ENCODE measurements around the gene ASIC2.

ASIC2 gene

DNA sequence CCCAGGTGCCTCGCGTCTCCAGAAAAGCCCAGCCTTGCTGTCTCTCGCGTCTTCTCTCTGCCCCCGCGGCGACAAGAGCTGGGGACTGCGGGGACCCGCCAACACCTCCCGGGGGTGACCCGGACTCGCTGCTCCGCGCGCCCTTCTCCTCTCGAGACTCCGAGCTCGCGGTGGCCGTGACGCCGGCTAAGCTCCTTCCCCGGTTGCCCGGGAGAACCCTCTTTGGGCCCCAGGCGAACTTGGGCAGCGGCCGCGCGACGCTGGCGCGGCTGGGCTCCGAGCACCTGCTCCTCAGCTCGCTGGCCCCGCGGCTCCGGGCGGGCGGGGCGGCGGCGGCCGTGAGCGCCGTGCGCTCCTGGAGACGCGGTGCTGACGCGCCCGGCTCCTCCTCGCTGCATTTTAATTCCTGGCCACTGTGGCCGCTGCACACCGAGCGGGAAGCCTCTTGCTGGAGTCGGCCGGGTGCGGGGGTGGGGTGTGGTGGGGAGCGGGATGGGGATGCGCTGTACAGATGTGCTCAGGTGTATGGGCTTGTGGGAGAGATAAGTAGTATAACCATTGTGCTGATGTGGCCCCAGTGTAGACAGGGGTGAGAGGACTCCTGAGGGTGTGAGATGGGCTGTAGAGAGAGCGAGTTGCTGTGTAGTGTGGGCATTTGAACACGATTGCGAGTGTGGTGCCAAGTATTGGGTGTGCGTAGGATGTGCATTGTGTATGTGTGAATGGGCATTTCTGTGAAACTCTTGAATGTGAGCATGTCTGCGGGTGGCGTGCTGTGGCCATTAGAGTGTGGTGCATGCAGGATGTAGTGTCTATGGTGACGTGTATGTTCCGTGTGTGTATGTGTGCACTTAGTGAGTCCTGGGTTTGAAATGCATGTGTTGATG, at the start of gene ASIC2:
Gene ASIC2 (minus strand): TSS at position 315 of the 887 bp plus-strand sequence.
- no peak for TF ChIP-seq GATA2 (IDR thresholded peaks at IDR 0.05; ENCODE audit: low read depth, low read length)
- TF ChIP-seq GATA3 (IDR thresholded peaks at IDR 0.05; ENCODE audit: low read depth, low read length), result no peak

GRCh38 chr17:33342025-33342424, 48.9 kb upstream of the ASIC2 start:
- TF ChIP-seq GATA2 (IDR thresholded peaks at IDR 0.05; ENCODE audit: low read depth, low read length), result no peak
- TF ChIP-seq GATA3 (IDR thresholded peaks at IDR 0.05; ENCODE audit: low read depth, low read length), result no peak

DNA sequence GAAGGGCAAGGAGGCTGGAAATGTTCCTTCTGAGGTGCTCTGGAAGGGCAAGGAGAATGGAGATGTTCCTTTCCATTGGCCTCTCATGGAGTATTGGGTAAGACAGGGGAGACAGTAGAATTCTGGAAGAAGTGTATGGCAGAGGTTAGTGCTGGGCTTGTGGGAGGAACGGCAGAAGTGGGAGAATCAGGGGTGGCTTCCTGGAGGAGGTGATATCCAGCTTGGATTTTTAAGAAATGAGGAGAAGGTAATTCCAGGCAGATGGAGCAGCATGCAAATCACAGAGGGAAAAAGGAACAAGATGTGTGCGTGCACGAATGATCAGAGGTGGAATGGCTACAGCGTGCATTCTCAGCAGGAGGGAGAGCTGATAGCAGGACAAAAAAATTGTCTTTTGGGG, 45.1 kb upstream of the ASIC2 start:
- TF ChIP-seq GATA2 (IDR thresholded peaks at IDR 0.05; ENCODE audit: low read depth, low read length) (no peak), GATA3 (IDR thresholded peaks at IDR 0.05; ENCODE audit: low read depth, low read length) (no peak)

DNA sequence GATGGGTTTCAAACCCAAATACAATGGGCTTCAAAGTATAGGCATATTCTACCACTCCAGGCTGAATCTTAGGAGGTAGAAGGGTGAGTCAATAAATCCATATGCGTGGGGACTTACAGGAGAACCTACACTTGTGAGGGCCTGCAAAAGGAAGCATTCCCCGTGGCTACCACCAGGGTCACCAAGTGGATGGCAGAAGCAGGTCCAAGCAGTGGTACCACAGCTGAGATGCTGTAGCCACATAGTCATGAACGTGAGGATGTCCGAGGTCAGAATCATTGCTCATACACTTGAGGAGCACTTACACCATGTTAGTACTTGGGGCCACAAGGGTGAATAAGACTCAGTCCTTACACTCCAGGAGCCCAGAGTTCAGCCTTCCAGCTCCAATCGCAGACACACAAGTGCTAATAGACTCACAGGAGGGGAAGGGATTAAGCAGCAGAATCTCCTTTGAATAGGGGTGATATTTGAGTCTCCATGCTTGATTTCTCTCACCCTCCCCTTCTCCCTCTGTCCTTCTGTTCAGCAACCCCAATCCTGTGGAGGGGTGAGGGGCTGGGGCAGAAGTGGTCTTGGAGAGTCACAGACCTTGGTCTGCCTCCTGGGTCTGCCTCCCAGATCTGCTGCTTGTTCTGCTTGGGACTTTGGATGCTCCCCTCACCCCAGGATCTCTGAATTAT, 42.5 kb upstream of the ASIC2 start:
- TF ChIP-seq GATA2 (IDR thresholded peaks at IDR 0.05; ENCODE audit: low read depth, low read length) (no peak), GATA3 (IDR thresholded peaks at IDR 0.05; ENCODE audit: low read depth, low read length) (no peak)

- TF ChIP-seq GATA3 (IDR thresholded peaks at IDR 0.05; ENCODE audit: low read depth, low read length), result no peak
- TF ChIP-seq GATA2 (IDR thresholded peaks at IDR 0.05; ENCODE audit: low read depth, low read length), result no peak
These were observed 41.6 kb upstream of the ASIC2 start for GRCh38 chr17:33334703-33335102.

DNA sequence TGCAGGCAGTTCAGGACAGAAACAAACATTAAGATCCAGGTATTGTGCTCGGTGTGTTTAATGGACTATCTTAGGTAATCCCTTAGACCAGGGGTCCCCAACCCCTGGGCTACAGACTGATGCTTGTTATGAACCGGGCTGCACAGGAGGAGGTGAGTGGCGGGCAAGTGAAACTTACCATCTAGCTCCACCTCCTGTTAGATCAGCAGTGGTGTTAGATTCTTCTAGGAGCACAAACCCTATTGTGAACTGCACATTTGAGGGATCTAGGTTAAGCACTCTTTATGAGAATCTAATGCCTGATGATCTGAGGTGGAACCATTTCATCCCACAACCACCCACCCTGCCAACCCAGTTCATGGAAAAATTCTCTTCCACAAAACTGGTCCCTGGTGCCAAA, 37.8 kb upstream of the ASIC2 start:
- TF ChIP-seq GATA3 (IDR thresholded peaks at IDR 0.05; ENCODE audit: low read depth, low read length) (no peak), GATA2 (IDR thresholded peaks at IDR 0.05; ENCODE audit: low read depth, low read length) (no peak)

DNA sequence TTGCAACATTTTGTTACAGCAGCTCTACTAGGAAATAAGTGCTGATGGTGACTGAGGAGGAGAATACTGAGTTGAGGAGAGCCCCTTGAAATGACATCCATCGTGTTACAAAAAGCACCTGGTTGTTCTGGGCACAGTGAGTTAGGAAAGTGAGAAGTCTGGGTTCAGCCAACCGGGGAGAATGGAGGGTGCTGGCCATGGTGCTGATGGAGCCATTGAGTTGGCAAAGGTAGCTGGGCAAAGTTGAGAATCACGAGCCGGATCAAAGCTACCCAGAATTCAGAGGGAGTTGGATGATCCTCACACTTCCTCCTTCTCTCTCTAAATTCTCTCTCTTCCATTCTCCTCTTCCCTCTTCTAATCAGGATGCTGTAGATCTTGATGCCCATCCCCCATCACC, 35.0 kb upstream of the ASIC2 start:
- TF ChIP-seq GATA3 (IDR thresholded peaks at IDR 0.05; ENCODE audit: low read depth, low read length) (no peak), GATA2 (IDR thresholded peaks at IDR 0.05; ENCODE audit: low read depth, low read length) (no peak)

DNA sequence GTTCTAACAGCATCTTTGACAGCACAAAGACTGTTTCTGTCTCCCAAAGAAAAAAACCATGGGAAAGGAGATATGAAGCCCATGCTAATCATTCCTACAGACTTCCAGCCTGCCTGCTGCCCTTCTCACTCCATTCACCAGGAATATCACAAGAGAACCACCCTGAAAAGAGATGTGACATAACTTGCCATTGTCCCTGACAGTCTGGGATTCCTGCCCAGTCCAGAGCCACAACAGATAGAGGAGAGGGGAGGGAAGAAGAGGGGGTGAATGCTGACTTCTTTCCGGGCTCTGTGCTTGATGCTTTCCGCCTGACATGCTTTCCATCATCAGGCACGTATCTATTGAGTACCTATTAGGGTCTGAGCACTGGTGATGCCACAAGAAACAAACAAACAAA, 31.6 kb upstream of the ASIC2 start:
- TF ChIP-seq GATA2 (IDR thresholded peaks at IDR 0.05; ENCODE audit: low read depth, low read length), result no peak
- no peak for TF ChIP-seq GATA3 (IDR thresholded peaks at IDR 0.05; ENCODE audit: low read depth, low read length)

DNA sequence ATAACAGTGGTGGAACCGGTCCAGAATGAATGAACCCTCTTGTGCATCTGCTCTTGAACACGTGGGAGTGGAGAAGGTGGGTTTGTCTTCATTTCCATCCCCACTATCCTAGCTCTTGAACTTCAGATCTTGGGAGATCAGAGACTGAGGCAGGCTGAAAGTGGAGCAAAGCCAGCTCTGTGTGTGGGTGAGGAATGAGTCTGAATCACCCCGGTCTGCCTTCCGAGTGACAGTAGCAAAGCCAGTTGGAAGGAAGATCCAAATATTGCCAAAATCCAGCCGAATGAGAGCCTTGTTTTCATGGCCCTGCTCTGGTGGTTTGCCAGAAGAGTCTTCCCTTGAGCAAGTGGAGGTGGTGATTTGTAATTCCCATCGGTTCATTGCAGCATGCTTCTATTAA, 29.0 kb upstream of the ASIC2 start:
- TF ChIP-seq GATA2 (IDR thresholded peaks at IDR 0.05; ENCODE audit: low read depth, low read length) (no peak), GATA3 (IDR thresholded peaks at IDR 0.05; ENCODE audit: low read depth, low read length) (no peak)

DNA sequence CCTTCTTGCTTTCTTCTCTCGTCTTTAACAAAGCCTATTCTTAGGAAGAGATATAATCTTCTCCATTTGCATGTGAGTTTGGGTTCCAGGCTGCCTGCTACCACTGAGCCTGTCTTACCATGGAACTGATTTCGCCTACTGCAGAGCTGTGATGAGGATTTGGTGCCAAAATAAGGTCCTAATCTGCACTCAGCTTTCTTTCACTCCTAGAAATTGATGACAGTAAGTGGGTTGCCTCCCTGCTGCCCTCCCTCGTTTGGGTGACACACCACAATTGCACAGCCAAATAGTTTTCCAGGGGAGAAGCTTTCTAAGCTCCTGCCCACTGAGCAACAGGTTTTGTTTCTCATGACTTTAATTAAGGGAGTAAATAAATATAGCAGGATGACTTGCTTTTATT, 25.1 kb upstream of the ASIC2 start:
- no peak for TF ChIP-seq GATA3 (IDR thresholded peaks at IDR 0.05; ENCODE audit: low read depth, low read length)
- no peak; the same call in 1 of the 2 replicates for TF ChIP-seq GATA2 (IDR thresholded peaks at IDR 0.05; ENCODE audit: low read depth, low read length)

DNA sequence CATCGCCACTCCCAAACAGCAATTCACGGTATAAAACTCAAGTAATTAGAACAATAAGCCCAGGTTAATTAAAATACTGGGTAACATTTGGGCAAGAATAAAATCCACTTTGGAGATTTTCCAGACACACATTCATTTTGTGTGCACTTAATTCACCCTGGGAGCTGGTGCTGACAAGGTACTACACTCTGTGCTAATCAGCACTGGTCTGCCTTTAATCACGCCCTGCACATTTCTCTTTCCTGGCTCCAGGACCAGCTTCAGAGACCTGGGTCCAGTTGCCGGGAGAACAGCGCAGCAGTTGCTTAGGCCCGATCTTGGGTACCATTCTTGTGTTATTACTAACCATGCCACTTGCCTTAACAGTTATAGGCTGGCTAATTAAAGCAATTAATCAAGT, 23.7 kb upstream of the ASIC2 start:
- no peak for TF ChIP-seq GATA2 (IDR thresholded peaks at IDR 0.05; ENCODE audit: low read depth, low read length)
- TF ChIP-seq GATA3 (IDR thresholded peaks at IDR 0.05; ENCODE audit: low read depth, low read length), result no peak

DNA sequence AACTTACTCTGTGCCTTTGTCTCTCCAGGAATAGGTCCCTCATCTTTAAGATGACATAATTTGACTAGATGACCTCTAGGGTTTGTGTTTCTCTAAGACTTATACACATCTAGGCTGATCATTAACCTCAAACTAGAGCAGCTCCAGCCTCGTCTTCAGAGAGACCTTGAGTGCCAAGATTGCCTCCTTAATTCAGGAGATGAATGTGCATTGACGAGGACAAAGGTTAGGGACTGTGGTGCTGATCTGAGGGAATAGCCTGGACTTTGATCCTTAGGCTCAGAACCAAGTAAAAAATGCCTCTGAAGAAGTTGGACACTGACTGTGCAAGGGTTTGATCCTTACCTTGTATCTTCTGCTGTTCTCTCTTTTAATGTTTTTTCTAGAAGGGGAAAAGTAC, 17.2 kb upstream of the ASIC2 start:
- no peak for TF ChIP-seq GATA2 (IDR thresholded peaks at IDR 0.05; ENCODE audit: low read depth, low read length)
- no peak for TF ChIP-seq GATA3 (IDR thresholded peaks at IDR 0.05; ENCODE audit: low read depth, low read length)

DNA sequence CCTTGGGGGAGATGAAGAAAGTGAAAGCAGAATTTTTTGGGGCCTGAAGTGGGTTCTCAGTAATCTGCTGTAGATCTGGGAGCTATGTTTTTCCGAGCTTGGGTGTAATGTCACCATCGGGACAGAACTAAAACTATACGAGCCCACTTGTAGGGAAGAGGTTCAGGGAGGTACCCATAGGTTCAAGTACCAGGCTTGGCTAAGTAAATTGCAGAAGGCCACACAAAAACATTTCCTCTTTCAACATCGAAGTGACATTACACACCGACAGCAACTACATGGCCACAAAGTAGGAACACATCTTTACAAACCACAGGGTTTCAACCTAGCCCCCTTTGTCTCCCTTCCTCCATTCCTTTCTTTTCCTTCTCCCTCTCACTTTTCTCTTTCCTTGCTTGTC, 10.2 kb upstream of the ASIC2 start:
- TF ChIP-seq GATA2 (IDR thresholded peaks at IDR 0.05; ENCODE audit: low read depth, low read length) (no peak), GATA3 (IDR thresholded peaks at IDR 0.05; ENCODE audit: low read depth, low read length) (no peak)

GRCh38 chr17:33302394-33302793, 9.3 kb upstream of the ASIC2 start:
- TF ChIP-seq GATA3 (IDR thresholded peaks at IDR 0.05; ENCODE audit: low read depth, low read length) (no peak), GATA2 (IDR thresholded peaks at IDR 0.05; ENCODE audit: low read depth, low read length) (no peak)

DNA sequence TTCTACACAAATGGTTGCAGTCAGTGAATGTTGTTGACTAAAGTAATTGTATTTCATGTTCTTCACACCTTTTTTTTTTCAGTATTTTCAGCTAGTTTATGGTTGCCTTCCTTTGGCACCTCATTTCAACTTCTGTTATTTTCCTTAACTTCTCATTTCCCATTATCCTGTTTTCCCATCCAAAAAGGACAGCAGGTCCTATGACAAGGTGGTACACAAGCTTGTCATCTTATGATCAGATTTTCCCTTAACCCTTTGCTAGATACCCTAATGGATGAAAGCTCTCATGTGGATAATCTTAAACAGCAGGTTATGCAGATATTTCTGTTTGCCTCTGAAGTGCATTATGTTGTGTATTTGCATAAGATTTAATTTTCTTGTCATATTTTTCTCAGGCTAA, 7.1 kb upstream of the ASIC2 start:
- no peak for TF ChIP-seq GATA2 (IDR thresholded peaks at IDR 0.05; ENCODE audit: low read depth, low read length)
- no peak for TF ChIP-seq GATA3 (IDR thresholded peaks at IDR 0.05; ENCODE audit: low read depth, low read length)

Data from SH-SY5Y (cell line).